ENCODE measurements around the gene RNF130. TPM values are rescaled to one million over a fixed set of nuclear protein-coding genes. Genes with fewer than 3 reads are reported as not detected.

The RNF130 gene
- total and polyA plus RNA-seq, 4 donors, result 24.9 to 93.1 (median 51.4) TPM

DNA sequence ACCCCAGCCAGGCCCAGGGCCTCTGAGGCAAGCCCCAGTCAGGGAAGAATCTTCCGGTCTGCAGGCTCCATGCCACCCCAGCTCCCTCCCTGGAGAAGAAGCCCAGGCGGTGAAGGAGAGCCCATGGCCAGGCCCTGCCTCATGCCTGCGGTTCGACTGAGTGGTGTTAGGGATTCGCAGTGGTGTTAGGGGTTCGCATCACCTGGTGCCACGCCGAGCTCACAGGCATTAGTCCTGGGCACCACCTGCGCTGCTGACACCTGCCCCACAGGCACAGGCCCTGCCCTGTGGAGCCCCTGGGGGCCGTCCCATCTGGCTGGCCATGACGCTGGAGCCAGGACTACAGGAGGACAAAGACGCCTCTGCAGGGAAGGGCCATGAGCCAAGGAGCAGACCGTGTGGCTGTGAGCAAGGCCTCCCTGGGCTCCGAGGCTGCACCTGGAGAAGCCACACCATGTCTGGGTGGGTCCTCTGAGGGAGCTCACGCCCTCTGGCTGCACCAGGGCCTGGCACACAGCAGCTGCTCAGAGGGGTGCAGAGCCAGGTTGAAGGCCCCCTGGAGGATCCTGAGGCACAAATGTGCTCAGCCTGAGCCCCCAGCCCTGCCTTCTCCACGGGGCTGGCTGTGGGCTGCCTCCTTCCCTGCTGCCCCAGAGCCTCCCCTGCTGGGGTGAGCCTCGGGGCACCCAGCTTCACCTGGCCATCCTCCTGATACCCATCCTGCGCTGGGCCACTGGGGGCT lies 27.6 kb upstream of the RNF130 start:
- no peak for DNase-seq (ENCODE audit: low spot score)
- no peak for TF ChIP-seq EGR1 (IDR thresholded peaks at IDR 0.05; ENCODE audit: low read depth in 2 of 2)
- no peak for TF ChIP-seq YY1 (IDR thresholded peaks at IDR 0.05)
- TF ChIP-seq RAD21 (IDR thresholded peaks at IDR 0.05), result no peak
- TF ChIP-seq HNF4G (IDR thresholded peaks at IDR 0.05), result no peak
- TF ChIP-seq FOXA1 (IDR thresholded peaks at IDR 0.05), result no peak
- Histone ChIP-seq H3K4me3 (ENCODE audit: low read depth in 1 of 3, low read length in 3 of 3) (no peak overlapping the region), H3K27ac (ENCODE audit: low read depth in 1 of 2, low read length in 2 of 2) (no peak overlapping the region), H3K4me1 (ENCODE audit: control insufficient read depth in 4 of 4, insufficient read depth in 4 of 4, low read length in 3 of 4) (no peaks in the 10 kb centered on the region), H3K27me3 (ENCODE audit: control insufficient read depth in 4 of 4, insufficient read depth in 4 of 4, low read length in 3 of 4) (no peaks in the 10 kb centered on the region), H3K9ac (ENCODE audit: low read depth in 1 of 2, low read length in 2 of 2) (no peak overlapping the region), H3K9me3 (ENCODE audit: control insufficient read depth in 4 of 4, low read length in 3 of 4) (no peaks in the 10 kb centered on the region), H3K36me3 (ENCODE audit: control insufficient read depth in 4 of 4, insufficient read depth in 3 of 4, low read depth in 1 of 4, low read length in 3 of 4) (no peaks in the 10 kb centered on the region)
- 93% methylated on average over 18 of the region's 18 CpGs for WGBS

- Histone ChIP-seq H3K9ac (ENCODE audit: low read depth in 1 of 2, low read length in 2 of 2) (no peak overlapping the region), H3K27ac (ENCODE audit: low read depth in 1 of 2, low read length in 2 of 2) (no peak overlapping the region), H3K36me3 (ENCODE audit: control insufficient read depth in 4 of 4, insufficient read depth in 3 of 4, low read depth in 1 of 4, low read length in 3 of 4) (no peaks in the 10 kb centered on the region), H3K27me3 (ENCODE audit: control insufficient read depth in 4 of 4, insufficient read depth in 4 of 4, low read length in 3 of 4) (no peaks in the 10 kb centered on the region), H3K4me3 (ENCODE audit: low read depth in 1 of 3, low read length in 3 of 3) (no peak overlapping the region), H3K9me3 (ENCODE audit: control insufficient read depth in 4 of 4, low read length in 3 of 4) (no peaks in the 10 kb centered on the region), H3K4me1 (ENCODE audit: control insufficient read depth in 4 of 4, insufficient read depth in 4 of 4, low read length in 3 of 4) (no peaks in the 10 kb centered on the region)
- 93% methylated on average over 8 of the region's 8 CpGs for WGBS
- TF ChIP-seq FOXA1 (IDR thresholded peaks at IDR 0.05), result no peak
- DNase-seq (ENCODE audit: low spot score), result no peak
Observed at GRCh38 chr5:180098526-180098925, 27.0 kb upstream of the RNF130 start.

GRCh38 chr5:180097926-180098325 lies 26.4 kb upstream of the RNF130 start:
- no peaks in the 10 kb centered on the region for H3K27me3 ChIP-seq (ENCODE audit: control insufficient read depth in 4 of 4, insufficient read depth in 4 of 4, low read length in 3 of 4)
- no peak overlapping the region for H3K4me3 ChIP-seq (ENCODE audit: low read depth in 1 of 3, low read length in 3 of 3)
- no peak for TF ChIP-seq YY1 (IDR thresholded peaks at IDR 0.05)
- no peak for DNase-seq (ENCODE audit: low spot score)
- 96% methylated on average over 5 of the region's 5 CpGs for WGBS
- H3K9me3 ChIP-seq (ENCODE audit: control insufficient read depth in 4 of 4, low read length in 3 of 4), result no peaks in the 10 kb centered on the region
- no peaks in the 10 kb centered on the region for H3K4me1 ChIP-seq (ENCODE audit: control insufficient read depth in 4 of 4, insufficient read depth in 4 of 4, low read length in 3 of 4)
- H3K27ac ChIP-seq (ENCODE audit: low read depth in 1 of 2, low read length in 2 of 2), result no peak overlapping the region
- no peaks in the 10 kb centered on the region for H3K36me3 ChIP-seq (ENCODE audit: control insufficient read depth in 4 of 4, insufficient read depth in 3 of 4, low read depth in 1 of 4, low read length in 3 of 4)
- no peak overlapping the region for H3K9ac ChIP-seq (ENCODE audit: low read depth in 1 of 2, low read length in 2 of 2)

DNA sequence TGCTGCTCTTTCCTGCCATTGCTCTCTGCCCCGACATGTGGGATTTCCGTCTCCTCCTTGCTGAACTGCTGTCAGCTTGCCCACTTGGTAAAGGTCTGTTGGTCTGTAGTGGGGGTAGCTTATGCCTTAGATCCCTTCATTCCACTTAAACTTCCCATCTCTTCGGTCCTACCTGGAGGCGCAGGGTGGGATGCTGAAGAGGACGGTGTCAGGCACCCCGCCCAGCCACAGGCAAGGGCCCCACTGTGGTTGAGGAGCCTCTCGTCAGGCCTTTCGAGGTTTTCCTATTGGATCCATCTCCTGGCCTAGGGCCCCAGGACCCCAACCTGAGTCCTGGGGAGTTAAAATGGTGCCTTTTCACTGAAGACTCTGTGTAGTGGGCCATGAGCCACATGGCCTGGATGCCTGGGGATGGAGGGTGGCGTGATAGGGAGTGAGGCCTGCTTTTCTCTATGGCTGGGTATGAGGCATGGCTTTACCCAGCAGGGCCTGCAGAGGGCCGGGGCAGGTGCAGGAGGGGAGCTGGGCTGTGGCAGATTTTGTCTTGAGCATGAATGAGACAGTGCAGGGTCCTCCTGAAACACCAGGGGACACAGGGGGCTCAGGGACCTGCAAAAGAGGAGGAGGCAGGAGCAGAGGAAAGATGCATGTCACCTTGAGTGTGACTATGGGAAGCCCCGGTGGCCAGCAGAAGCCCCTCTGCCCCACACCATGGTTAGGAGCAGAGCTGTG lies 25.8 kb upstream of the RNF130 start:
- H3K9ac ChIP-seq (ENCODE audit: low read depth in 1 of 2, low read length in 2 of 2), result no peak overlapping the region
- no peak for DNase-seq (ENCODE audit: low spot score)
- H3K9me3 ChIP-seq (ENCODE audit: control insufficient read depth in 4 of 4, low read length in 3 of 4), result no peaks in the 10 kb centered on the region
- H3K36me3 ChIP-seq (ENCODE audit: control insufficient read depth in 4 of 4, insufficient read depth in 3 of 4, low read depth in 1 of 4, low read length in 3 of 4), result no peaks in the 10 kb centered on the region
- WGBS, result 94% methylated on average over 11 of the region's 11 CpGs
- H3K27ac ChIP-seq (ENCODE audit: low read depth in 1 of 2, low read length in 2 of 2), result no peak overlapping the region
- H3K27me3 ChIP-seq (ENCODE audit: control insufficient read depth in 4 of 4, insufficient read depth in 4 of 4, low read length in 3 of 4), result no peaks in the 10 kb centered on the region
- H3K4me3 ChIP-seq (ENCODE audit: low read depth in 1 of 3, low read length in 3 of 3), result no peak overlapping the region
- no peaks in the 10 kb centered on the region for H3K4me1 ChIP-seq (ENCODE audit: control insufficient read depth in 4 of 4, insufficient read depth in 4 of 4, low read length in 3 of 4)
- no peak for TF ChIP-seq NR2F2 (IDR thresholded peaks at IDR 0.05)
- TF ChIP-seq YY1 (IDR thresholded peaks at IDR 0.05), result no peak
- no peak for TF ChIP-seq ATF3 (IDR thresholded peaks at IDR 0.05)
- TF ChIP-seq ZBTB33 (IDR thresholded peaks at IDR 0.05), result no peak
- no peak for TF ChIP-seq GABPA (IDR thresholded peaks at IDR 0.05 in 1 of 2, conservative IDR thresholded peaks at IDR 0.05 in 1 of 2)
- TF ChIP-seq, protein P1, sequence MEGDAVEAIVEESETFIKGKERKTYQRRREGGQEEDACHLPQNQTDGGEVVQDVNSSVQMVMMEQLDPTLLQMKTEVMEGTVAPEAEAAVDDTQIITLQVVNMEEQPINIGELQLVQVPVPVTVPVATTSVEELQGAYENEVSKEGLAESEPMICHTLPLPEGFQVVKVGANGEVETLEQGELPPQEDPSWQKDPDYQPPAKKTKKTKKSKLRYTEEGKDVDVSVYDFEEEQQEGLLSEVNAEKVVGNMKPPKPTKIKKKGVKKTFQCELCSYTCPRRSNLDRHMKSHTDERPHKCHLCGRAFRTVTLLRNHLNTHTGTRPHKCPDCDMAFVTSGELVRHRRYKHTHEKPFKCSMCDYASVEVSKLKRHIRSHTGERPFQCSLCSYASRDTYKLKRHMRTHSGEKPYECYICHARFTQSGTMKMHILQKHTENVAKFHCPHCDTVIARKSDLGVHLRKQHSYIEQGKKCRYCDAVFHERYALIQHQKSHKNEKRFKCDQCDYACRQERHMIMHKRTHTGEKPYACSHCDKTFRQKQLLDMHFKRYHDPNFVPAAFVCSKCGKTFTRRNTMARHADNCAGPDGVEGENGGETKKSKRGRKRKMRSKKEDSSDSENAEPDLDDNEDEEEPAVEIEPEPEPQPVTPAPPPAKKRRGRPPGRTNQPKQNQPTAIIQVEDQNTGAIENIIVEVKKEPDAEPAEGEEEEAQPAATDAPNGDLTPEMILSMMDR (IDR thresholded peaks at IDR 0.05; ENCODE audit: low read depth, low read length, missing input control), result no peak
- TF ChIP-seq HNF4G (IDR thresholded peaks at IDR 0.05), result no peak
- TF ChIP-seq RXRA (IDR thresholded peaks at IDR 0.05), result no peak
- TF ChIP-seq EGR1 (IDR thresholded peaks at IDR 0.05; ENCODE audit: low read depth in 2 of 2), result no peak
- TF ChIP-seq SP1 (IDR thresholded peaks at IDR 0.05), result no peak
- TF ChIP-seq JUND (IDR thresholded peaks at IDR 0.05), result no peak
- TF ChIP-seq FOXA1 (IDR thresholded peaks at IDR 0.05), result no peak
- no peak for TF ChIP-seq MAX (IDR thresholded peaks at IDR 0.05)
